ENCODE data around the gene FBXO27. TPM values are rescaled to one million over a fixed set of nuclear protein-coding genes. Genes with fewer than 3 reads are reported as not detected.

The FBXO27 gene
- total RNA-seq, 4 donors from 2014 or later = 5.7 to 14.0 (median 8.3) TPM

DNA sequence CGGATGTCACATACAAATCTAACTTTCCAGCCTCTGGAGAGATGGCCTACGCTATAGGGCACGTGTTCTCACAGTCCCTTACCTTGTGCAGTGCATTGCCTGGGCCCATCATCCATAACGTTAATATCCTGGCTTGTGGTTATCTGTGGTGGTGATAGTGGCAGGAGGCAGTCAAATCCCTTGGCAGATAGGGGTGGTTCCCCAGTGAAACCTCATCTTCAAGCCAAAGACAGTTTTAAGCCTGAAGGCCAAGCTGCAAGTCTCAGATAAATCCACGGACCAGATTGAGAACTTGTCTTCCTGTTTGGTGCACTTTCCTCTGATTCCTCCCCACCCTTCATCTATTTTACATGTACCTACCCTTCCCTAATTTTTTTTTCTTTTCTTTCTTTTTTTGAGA lies 52.5 kb downstream of the FBXO27 start:
- peaks cover 11 to 19% (median 12%) of the 10 kb centered on the region in 3 donors for H3K4me1 ChIP-seq
- WGBS, 2 donors = 81 to 88% methylated on average over 5 of the region's 5 CpGs
- no peaks in the 10 kb centered on the region for H3K36me3 ChIP-seq
- TF ChIP-seq, protein P1, sequence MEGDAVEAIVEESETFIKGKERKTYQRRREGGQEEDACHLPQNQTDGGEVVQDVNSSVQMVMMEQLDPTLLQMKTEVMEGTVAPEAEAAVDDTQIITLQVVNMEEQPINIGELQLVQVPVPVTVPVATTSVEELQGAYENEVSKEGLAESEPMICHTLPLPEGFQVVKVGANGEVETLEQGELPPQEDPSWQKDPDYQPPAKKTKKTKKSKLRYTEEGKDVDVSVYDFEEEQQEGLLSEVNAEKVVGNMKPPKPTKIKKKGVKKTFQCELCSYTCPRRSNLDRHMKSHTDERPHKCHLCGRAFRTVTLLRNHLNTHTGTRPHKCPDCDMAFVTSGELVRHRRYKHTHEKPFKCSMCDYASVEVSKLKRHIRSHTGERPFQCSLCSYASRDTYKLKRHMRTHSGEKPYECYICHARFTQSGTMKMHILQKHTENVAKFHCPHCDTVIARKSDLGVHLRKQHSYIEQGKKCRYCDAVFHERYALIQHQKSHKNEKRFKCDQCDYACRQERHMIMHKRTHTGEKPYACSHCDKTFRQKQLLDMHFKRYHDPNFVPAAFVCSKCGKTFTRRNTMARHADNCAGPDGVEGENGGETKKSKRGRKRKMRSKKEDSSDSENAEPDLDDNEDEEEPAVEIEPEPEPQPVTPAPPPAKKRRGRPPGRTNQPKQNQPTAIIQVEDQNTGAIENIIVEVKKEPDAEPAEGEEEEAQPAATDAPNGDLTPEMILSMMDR (IDR thresholded peaks at IDR 0.05) = no peak
- TF ChIP-seq POLR2A (IDR thresholded peaks at IDR 0.05) = no peak
- no peaks in the 10 kb centered on the region for H3K9me3 ChIP-seq
- H3K27ac ChIP-seq = no peak overlapping the region
- intact Hi-C loops (cut with DNase I) = no loop called here
- no peak overlapping the region for H3K4me3 ChIP-seq
- DNase-seq = no peak
- peaks cover 0 to 15% (median 0%) of the 10 kb centered on the region in 4 donors for H3K27me3 ChIP-seq

DNA sequence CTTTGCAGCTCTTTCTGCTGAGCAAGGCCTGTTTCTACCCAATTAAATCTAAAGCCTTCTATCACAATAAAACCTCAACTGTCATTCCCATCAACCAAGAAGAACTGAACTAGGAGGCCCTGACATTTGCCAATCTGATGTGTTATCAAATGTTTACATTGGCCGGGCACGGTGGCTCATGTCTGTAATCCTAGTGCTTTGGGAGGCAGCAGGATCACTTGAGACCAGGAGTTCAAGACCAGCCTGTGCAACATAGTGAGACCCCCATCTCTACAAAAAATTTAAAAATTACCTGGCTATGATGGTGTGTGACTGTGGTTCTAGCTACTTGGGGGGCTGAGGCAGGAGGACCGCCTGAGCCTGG lies 54.0 kb downstream of the FBXO27 start:
- TF ChIP-seq POLR2A (IDR thresholded peaks at IDR 0.05) = no peak
- TF ChIP-seq, protein P1 (IDR thresholded peaks at IDR 0.05) = no peak
- 59 to 100% methylated on average over 1 to 2 of the region's 3 CpGs for whole genome bisulfite sequencing, 2 donors
- no peaks in the 10 kb centered on the region for H3K9me3 ChIP-seq
- H3K4me1 ChIP-seq = peaks cover 11 to 29% (median 12%) of the 10 kb centered on the region in 3 donors
- intact Hi-C loops (cut with DNase I) = no loop called here
- H3K27ac ChIP-seq = no peak overlapping the region
- peaks cover 0 to 15% (median 0%) of the 10 kb centered on the region in 4 donors for H3K27me3 ChIP-seq
- no peaks in the 10 kb centered on the region for H3K36me3 ChIP-seq
- no peak overlapping the region for H3K4me3 ChIP-seq
- DNase-seq = no peak

DNA sequence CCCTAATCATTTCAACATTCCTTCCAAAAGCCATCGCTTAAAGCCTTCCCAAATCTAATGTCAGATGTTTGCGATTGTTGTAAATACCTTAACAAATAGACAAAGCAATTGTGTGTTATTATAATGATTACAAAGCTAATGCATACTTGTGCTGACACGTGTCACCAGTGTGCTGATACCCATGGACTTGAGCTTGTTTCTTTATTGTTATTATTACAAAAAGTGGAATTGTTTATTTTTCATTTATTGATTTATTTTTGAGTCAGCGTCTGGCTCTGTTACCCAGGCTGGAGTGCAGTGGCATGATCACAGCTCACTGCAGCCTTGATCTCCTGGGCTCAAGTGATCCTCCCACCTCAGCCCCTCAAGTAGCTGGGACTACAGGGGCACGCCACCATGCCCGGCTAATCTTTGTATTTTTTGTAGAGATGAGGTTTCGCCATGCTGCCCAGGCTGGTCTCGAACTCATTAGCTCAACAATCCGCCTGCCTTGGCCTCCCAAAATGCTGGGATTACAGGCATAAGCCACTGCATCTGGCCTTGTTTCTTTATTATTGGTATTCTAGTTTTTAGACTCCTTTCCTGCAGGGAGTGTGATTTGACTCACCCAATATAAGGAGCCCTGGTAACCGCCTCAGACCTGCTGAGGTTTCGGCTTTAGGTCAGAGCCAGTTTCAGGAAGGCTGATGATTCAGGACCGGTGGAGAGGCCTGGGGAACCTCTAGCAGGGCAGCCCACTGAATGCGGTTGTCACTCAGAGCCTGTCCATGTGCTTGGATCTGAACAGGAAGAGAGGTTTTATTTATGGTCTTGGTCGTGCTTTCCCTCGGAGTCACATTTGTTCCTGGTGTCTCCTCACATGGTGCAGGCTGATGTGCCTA lies 54.7 kb downstream of the FBXO27 start:
- no peak overlapping the region for H3K27ac ChIP-seq
- intact Hi-C loops (cut with DNase I) = no loop called here
- peaks cover 11 to 29% (median 12%) of the 10 kb centered on the region in 3 donors for H3K4me1 ChIP-seq
- H3K36me3 ChIP-seq = no peaks in the 10 kb centered on the region
- no peak overlapping the region for H3K4me3 ChIP-seq
- WGBS, 2 donors = 69 to 71% methylated on average over 14 of the region's 15 CpGs
- H3K27me3 ChIP-seq = peaks cover 0 to 15% (median 0%) of the 10 kb centered on the region in 4 donors
- TF ChIP-seq POLR2A (IDR thresholded peaks at IDR 0.05) = no peak
- TF ChIP-seq, protein P1 (IDR thresholded peaks at IDR 0.05) = no peak
- no peak for DNase-seq
- H3K9me3 ChIP-seq = no peaks in the 10 kb centered on the region

DNA sequence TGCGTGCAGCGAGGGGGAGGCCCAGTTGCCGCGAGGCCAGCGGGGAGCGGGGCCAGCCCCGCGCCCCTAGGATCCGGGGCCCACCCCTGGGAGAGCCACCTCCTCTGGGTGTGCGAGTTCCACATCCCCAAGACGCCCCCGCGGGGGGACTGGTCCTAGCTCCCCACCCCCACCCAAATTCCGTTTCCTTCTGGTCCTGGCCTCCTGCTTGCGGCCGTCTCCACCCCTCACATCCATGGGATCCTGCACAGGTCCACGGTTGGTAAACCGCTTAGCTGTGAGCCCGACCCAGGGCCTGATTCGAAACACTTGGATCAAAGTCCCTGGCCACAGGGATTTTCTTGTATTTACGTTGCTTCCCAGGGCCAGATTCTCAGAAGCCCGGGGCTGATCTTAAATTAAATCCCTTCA lies 56.5 kb downstream of the FBXO27 start:
- Histone ChIP-seq H3K4me1 (peaks cover 11 to 29% (median 12%) of the 10 kb centered on the region in 3 donors), H3K4me3 (peak overlapping the region; percentile 43 to 72 (median 62)), H3K27ac (peak overlapping the region; percentile 79 to 92 (median 86)), H3K9me3 (no peaks in the 10 kb centered on the region), H3K36me3 (no peaks in the 10 kb centered on the region), H3K27me3 (peaks cover 0 to 15% (median 0%) of the 10 kb centered on the region in 4 donors)
- no peak for TF ChIP-seq POLR2A (IDR thresholded peaks at IDR 0.05)
- TF ChIP-seq, protein P1 (IDR thresholded peaks at IDR 0.05) = no peak
- intact Hi-C loops (cut with DNase I) = no loop called here
- 7 to 11% methylated on average over 5 to 7 of the region's 22 CpGs for WGBS, 2 donors
- no peak for DNase-seq

DNA sequence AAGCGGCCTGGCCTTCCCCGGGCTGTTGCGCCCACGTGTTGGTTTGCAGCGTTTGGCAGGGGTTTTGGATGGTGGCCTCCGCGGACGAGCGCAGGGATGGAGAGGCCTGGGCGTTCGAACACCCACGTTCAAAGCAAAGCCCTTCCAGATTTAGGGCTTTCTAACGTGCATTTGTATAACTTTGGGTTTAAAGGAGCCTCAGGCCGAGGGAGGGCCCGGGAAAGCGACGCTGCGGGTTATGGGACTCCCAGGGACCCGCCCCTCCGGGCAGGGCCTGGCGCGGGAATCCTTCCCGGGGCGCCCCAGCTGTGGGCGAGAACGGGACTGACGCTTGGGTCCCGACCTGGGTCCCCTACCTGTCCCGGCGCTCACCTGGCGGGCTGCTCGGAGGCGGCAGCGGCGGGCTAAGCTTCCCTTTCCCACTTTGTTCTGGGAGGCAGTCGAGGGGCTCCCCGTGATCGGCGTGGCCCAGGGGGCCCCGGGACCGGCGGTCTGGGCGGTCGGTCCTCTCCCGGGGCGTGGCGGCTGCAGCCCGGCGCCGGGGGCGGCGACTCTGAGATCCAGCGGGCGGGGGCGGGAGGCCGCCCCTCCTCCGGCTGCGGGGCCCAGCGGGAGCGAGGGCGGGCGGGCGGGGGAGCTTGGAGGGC lies 57.0 kb downstream of the FBXO27 start, which contains the start of gene FBXO17:
FBXO17 (minus strand) TSS at position 529 of the 647 bp plus-strand sequence. CDS start 25,423 bp downstream, outside the sequence.
- peak within 1 kb of the TSS; percentile 43 to 72 (median 62) for H3K4me3 ChIP-seq
- H3K27me3 ChIP-seq = peaks cover 0 to 15% (median 0%) of the 10 kb centered on the region in 4 donors
- DNase-seq = no peak
- H3K36me3 ChIP-seq = no peaks in the 10 kb centered on the region
- H3K27ac ChIP-seq = peak within 1 kb of the TSS; percentile 79 to 92 (median 86)
- TF ChIP-seq, protein P1 (IDR thresholded peaks at IDR 0.05) = peak in 1 of 6 experiments; percentile 5
- TF ChIP-seq POLR2A (IDR thresholded peaks at IDR 0.05) = no peak
- H3K4me1 ChIP-seq = peaks cover 12 to 29% (median 13%) of the 10 kb centered on the region in 3 donors
- 16 to 18% methylated on average over 12 to 13 of the region's 63 CpGs for WGBS, 2 donors
- intact Hi-C loops (cut with DNase I) = no loop called here
- no peaks in the 10 kb centered on the region for H3K9me3 ChIP-seq
